ENCODE data around the gene DNMT3B.
"Not testable (repeated sequence)": the region's sequence is repeated elsewhere in the genome, so short reads cannot be mapped to it uniquely, and the experiment has no call there.

DNMT3B gene
- long read RNA-seq, full-length matches to known transcripts, result 3 of 8 reads
- long read RNA-seq, partial matches to known transcripts, result 2 of 8 reads
- long read RNA-seq, other reads (novel, unspliced or antisense), result 3 of 8 reads

DNA sequence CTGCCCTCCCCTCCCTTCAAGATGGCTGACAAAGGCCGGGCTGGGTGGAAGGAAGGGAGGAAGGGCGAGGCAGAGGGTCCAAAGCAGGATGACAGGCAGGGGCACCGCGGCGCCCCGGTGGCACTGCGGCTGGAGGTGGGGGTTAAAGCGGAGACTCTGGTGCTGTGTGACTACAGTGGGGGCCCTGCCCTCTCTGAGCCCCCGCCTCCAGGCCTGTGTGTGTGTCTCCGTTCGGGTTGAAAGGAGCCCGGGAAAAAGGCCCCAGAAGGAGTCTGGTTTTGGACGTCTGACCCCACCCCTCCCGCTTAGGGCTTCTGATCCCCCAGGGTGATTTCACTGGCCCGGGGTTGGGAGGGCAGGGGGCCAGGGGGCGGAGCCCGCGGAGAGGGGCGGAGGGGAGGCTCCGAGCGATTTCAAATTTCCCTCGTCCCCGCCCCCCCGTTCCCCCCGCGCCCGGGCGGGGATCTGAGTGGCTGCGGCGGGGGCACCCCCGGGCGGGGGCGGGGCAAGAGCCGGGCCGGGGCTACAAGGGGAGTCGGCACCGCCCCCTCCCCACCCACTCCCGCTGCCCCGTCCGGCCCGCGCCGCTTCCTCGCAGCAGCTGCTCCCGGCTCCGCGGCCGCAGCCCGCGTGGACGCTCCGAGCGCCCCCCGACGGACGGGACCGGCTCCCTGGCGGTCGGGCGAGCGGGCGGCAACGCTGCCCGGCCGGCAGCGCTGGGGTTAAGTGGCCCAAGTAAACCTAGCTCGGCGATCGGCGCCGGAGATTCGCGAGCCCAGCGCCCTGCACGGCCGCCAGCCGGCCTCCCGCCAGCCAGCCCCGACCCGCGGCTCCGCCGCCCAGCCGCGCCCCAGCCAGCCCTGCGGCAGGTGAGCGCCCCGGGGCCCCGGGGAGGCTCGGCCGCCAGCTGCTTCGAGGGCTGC, at the start of gene DNMT3B:
TSS of gene DNMT3B (plus strand) at position 555 of the 923 bp plus-strand sequence. CDS start 17,939 bp downstream, outside the sequence.
- H3K27ac ChIP-seq (replicated peaks), result peak within 1 kb of the TSS; percentile 41; the same call in 1 of the 2 replicates
- H3K27me3 ChIP-seq (ENCODE audit: insufficient read depth, poor library complexity, severe bottlenecking), result no peaks in the 10 kb centered on the region
- peak; percentile 58 to 65 for DNase-seq (ENCODE audit: low read depth in 1 of 2, low spot score in 1 of 2)
- TF ChIP-seq POLR2AphosphoS5 (IDR thresholded peaks at IDR 0.05; ENCODE audit: low read depth), result no peak
- TF ChIP-seq, protein P1, sequence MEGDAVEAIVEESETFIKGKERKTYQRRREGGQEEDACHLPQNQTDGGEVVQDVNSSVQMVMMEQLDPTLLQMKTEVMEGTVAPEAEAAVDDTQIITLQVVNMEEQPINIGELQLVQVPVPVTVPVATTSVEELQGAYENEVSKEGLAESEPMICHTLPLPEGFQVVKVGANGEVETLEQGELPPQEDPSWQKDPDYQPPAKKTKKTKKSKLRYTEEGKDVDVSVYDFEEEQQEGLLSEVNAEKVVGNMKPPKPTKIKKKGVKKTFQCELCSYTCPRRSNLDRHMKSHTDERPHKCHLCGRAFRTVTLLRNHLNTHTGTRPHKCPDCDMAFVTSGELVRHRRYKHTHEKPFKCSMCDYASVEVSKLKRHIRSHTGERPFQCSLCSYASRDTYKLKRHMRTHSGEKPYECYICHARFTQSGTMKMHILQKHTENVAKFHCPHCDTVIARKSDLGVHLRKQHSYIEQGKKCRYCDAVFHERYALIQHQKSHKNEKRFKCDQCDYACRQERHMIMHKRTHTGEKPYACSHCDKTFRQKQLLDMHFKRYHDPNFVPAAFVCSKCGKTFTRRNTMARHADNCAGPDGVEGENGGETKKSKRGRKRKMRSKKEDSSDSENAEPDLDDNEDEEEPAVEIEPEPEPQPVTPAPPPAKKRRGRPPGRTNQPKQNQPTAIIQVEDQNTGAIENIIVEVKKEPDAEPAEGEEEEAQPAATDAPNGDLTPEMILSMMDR (IDR thresholded peaks at IDR 0.05; ENCODE audit: insufficient read depth, low read length), result no peak
- no peak for TF ChIP-seq GABPA (IDR thresholded peaks at IDR 0.05; ENCODE audit: low read depth)
- TF ChIP-seq, protein P2, sequence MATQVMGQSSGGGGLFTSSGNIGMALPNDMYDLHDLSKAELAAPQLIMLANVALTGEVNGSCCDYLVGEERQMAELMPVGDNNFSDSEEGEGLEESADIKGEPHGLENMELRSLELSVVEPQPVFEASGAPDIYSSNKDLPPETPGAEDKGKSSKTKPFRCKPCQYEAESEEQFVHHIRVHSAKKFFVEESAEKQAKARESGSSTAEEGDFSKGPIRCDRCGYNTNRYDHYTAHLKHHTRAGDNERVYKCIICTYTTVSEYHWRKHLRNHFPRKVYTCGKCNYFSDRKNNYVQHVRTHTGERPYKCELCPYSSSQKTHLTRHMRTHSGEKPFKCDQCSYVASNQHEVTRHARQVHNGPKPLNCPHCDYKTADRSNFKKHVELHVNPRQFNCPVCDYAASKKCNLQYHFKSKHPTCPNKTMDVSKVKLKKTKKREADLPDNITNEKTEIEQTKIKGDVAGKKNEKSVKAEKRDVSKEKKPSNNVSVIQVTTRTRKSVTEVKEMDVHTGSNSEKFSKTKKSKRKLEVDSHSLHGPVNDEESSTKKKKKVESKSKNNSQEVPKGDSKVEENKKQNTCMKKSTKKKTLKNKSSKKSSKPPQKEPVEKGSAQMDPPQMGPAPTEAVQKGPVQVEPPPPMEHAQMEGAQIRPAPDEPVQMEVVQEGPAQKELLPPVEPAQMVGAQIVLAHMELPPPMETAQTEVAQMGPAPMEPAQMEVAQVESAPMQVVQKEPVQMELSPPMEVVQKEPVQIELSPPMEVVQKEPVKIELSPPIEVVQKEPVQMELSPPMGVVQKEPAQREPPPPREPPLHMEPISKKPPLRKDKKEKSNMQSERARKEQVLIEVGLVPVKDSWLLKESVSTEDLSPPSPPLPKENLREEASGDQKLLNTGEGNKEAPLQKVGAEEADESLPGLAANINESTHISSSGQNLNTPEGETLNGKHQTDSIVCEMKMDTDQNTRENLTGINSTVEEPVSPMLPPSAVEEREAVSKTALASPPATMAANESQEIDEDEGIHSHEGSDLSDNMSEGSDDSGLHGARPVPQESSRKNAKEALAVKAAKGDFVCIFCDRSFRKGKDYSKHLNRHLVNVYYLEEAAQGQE (IDR thresholded peaks at IDR 0.05; ENCODE audit: insufficient replicate concordance, low read depth), result no peak
- TF ChIP-seq SPI1 (IDR thresholded peaks at IDR 0.05; ENCODE audit: borderline replicate concordance, low read depth), result no peak
- H3K4me3 ChIP-seq (replicated peaks; ENCODE audit: insufficient read depth, low read length), result peak within 1 kb of the TSS; percentile 74

DNA sequence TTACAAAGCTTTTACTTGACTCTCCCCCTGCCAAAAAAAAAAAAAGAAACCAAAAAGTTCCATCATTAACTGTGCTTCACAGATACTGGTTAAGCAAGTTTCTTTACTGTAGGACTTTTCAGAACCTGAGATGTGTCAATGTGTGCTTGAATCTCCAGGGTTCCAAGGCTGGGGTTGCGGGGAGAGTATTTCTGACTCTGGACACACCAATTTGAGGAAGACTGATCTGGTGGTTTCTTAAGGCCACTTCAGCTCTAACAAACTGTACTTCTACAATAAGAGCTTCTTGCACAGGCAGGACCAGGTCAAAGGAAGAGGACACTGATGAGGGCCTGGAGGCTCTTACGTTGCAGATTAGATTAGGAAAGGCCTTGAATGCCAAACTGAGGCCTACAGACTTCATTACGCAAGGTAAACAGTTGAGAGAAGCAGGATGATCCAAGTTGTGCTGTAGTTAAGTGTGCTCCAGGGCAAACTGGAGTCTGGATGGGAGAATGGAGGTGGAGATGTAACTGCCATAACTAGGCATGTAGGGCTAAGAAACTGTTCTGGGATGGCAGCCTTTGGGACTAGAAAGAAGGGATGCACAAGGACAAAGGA, 43.3 kb upstream of the DNMT3B start:
- H3K27me3 ChIP-seq (ENCODE audit: insufficient read depth, poor library complexity, severe bottlenecking), result no peaks in the 10 kb centered on the region
- peak in 1 of 2 experiments; percentile 26 for DNase-seq (ENCODE audit: low read depth in 1 of 2, low spot score in 1 of 2)
- no peak overlapping the region for H3K27ac ChIP-seq (replicated peaks)
- no peak overlapping the region for H3K4me3 ChIP-seq (replicated peaks; ENCODE audit: insufficient read depth, low read length)
- TF ChIP-seq GABPA (IDR thresholded peaks at IDR 0.05; ENCODE audit: low read depth) (no peak), SPI1 (IDR thresholded peaks at IDR 0.05; ENCODE audit: borderline replicate concordance, low read depth) (no peak), POLR2AphosphoS5 (IDR thresholded peaks at IDR 0.05; ENCODE audit: low read depth) (no peak)
- TF ChIP-seq, protein P2 (IDR thresholded peaks at IDR 0.05; ENCODE audit: insufficient replicate concordance, low read depth), result no peak
- TF ChIP-seq, protein P1 (IDR thresholded peaks at IDR 0.05; ENCODE audit: insufficient read depth, low read length), result no peak

DNA sequence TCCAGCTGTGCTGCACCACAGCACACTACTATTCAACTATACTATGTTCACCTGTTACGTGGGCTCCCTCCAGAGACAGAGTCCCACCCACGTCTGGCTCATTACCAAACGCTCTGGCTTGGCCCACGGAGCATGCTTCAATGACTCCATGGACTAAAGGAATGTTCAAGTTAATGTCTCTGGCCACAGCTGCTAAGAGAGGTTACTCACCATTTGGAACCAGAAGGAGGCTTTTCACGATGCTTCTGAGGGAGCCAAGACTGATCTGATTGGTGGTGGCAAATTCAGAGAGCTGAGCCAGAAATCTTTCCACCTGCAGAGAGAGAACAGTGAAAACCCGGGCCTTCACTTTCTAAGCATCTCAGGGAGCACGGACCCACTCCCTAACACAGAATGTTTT, 34.5 kb upstream of the DNMT3B start:
- no peak for DNase-seq (ENCODE audit: low read depth in 1 of 2, low spot score in 1 of 2)
- H3K27me3 ChIP-seq (ENCODE audit: insufficient read depth, poor library complexity, severe bottlenecking), result no peaks in the 10 kb centered on the region
- TF ChIP-seq, protein P2 (IDR thresholded peaks at IDR 0.05; ENCODE audit: insufficient replicate concordance, low read depth), result no peak
- no peak for TF ChIP-seq GABPA (IDR thresholded peaks at IDR 0.05; ENCODE audit: low read depth)
- H3K27ac ChIP-seq (replicated peaks), result no peak overlapping the region
- no peak overlapping the region for H3K4me3 ChIP-seq (replicated peaks; ENCODE audit: insufficient read depth, low read length)

DNA sequence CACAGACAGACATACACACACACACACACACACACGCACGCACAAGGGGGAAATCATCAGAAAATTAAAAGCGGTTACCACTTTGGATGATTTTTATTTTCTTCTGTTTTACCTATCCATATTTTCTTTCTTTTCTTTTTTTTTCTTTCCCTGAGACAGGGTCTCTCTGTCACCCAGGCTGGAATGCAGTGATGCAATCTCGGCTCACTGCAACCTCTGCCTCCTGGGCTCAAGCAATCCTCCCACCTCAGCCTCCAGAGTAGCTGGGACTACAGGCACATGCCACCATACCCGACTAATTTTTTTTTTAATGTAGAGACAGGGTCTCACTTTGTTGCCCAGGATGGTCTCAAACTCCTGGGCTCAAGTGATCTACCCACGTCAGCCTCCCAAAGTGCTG, 33.8 kb upstream of the DNMT3B start:
- DNase-seq (ENCODE audit: low read depth in 1 of 2, low spot score in 1 of 2); H3K27ac ChIP-seq (replicated peaks); H3K27me3 ChIP-seq (ENCODE audit: insufficient read depth, poor library complexity, severe bottlenecking); H3K4me3 ChIP-seq (replicated peaks; ENCODE audit: insufficient read depth, low read length): not testable (repeated sequence)

DNA sequence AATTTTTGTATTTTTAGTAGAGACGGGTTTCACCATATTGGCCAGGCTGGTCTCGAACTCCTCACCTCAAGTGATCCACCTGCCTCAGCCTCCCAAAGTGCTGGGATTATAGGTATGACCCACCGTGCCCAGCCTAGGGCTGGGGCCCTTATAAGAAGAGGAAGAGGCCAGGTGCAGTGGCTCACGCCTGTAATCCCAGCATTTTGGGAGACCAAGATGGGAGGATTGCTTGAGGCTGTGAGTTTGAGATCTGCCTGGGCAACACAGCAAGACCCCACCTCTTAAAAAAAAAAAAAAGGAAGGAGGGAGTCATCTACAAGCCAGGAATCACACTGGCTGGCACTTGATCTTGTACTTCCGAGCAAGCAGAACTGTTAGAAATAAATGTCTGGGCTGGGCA, 32.9 kb upstream of the DNMT3B start:
- DNase-seq (ENCODE audit: low read depth in 1 of 2, low spot score in 1 of 2); H3K27me3 ChIP-seq (ENCODE audit: insufficient read depth, poor library complexity, severe bottlenecking); H3K27ac ChIP-seq (replicated peaks); H3K4me3 ChIP-seq (replicated peaks; ENCODE audit: insufficient read depth, low read length): not testable (repeated sequence)
